Fibroblast of lung (primary cell): ENCODE data around the gene ATP6V0C.
"Not testable (repeated sequence)": the region's sequence is repeated elsewhere in the genome, so short reads cannot be mapped to it uniquely, and the experiment has no call there.

ENCODE experiments used
- CTCF ChIP-seq, 2 donors: IDR thresholded peaks in 1 of 2; conservative IDR thresholded peaks in 1 of 2; 1 replicate in 1 of 2; 2 replicates in 1 of 2; pipeline ENCODE4 v1.5.1; 2011 to 2012; ENCODE audit warnings: low read length in 2 of 2, control low read depth in 1 of 2, inconsistent platforms in 1 of 2, low read depth in 1 of 2, mild to moderate bottlenecking in 1 of 2
- EZH2 ChIP-seq: IDR thresholded peaks from 2 replicates; pipeline ENCODE4 v1.5.1; 2012; ENCODE audit warnings: low read length, control low read depth, mild to moderate bottlenecking; ENCODE audit errors: missing control alignments

DNA sequence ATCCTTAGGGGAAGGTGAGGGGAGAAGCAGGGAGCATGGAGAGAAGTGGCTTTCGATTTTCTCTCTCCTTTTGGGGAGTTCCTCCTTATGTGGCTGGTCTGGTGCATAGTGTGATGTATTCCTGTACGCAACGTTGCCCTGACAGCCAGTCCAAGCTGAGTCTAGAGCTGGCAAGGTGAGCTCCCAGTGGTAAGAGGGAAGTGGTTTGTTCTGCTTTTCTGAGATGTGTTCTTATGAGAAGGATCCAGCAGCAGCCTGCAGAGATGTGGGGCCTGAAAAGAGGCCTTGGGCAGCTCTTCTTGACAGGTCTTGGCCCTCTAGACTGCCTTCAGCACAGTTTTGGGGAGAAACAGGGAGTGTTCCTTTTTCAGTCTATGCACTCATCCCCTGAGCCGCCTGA is 27.2 kb downstream of the ATP6V0C start:
- TF ChIP-seq CTCF (conservative IDR thresholded peaks at IDR 0.05 in 1 of 2, IDR thresholded peaks at IDR 0.05 in 1 of 2; ENCODE audit: low read depth in 1 of 2, low read length in 2 of 2); EZH2: not testable (repeated sequence)
